OCI-LY7 (cell line): ENCODE measurements around the gene TEAD2.

Experiments used
- CTCF ChIP-seq: fragments of 200-600 bp; sonication (generic); conservative IDR thresholded peaks from 2 replicates; pipeline ENCODE4 v1.5.1; 2014; ENCODE audit warnings: mild to moderate bottlenecking, antibody characterized with exemption, low read length, moderate library complexity, mixed read lengths
- EZH2phosphoT487 ChIP-seq: fragments of 200-600 bp; sonication (generic); IDR thresholded peaks from 2 replicates; pipeline ENCODE4 v1.6.1; 2018; ENCODE audit warnings: low read depth, borderline replicate concordance, mild to moderate bottlenecking, mixed run types, antibody characterized with exemption, low read length, moderate library complexity, mixed read lengths

GRCh38 chr19:49337267-49338022 is 24.8 kb downstream of the TEAD2 start:
- TF ChIP-seq CTCF, result no peak
- TF ChIP-seq EZH2phosphoT487, result no peak
